GM23338 (cell line): Measurements from ENCODE around the gene MTRFR. TPM values are rescaled to one million over a fixed set of nuclear protein-coding genes. Genes with fewer than 3 reads are reported as not detected.
A peak's percentile ranks its signal among the peaks of the same experiment; 100 is the strongest.

Source experiments
- ATAC-seq: fragments of 200-7000 bp; cut with Tn5 transposase; 3 replicates; pipeline ENCODE4 v1.9.1; 2020
- DNase-seq: peaks from one replicate; pipeline ENCODE4 v3.0.0-alpha.2; 2015; ENCODE audit warnings: low spot score
- H2AFZ ChIP-seq: fragments of 200-600 bp; sonication (generic); 2 replicates; pipeline ENCODE4 v1.8.0; 2016; ENCODE audit warnings: antibody characterized with exemption, mild to moderate bottlenecking, moderate library complexity
- H3F3A ChIP-seq: fragments of 200-600 bp; sonication (generic); replicated peaks from 2 replicates; pipeline ENCODE4 v1.8.0; 2017; ENCODE audit warnings: antibody characterized with exemption, mixed run types, low read depth
- H3K27ac ChIP-seq: fragments of 200-600 bp; sonication (generic); 2 replicates; pipeline ENCODE4 v1.6.1; 2016; ENCODE audit warnings: low read depth
- H3K27me3 ChIP-seq: fragments of 200-600 bp; sonication (generic); 2 replicates; pipeline ENCODE4 v1.8.0; 2016; ENCODE audit warnings: mild to moderate bottlenecking, mixed run types, moderate library complexity; ENCODE audit not compliant: insufficient read depth
- H3K36me3 ChIP-seq: fragments of 200-600 bp; sonication (generic); 2 replicates; pipeline ENCODE4 v1.8.0; 2016; ENCODE audit warnings: mild to moderate bottlenecking; ENCODE audit not compliant: insufficient read depth
- H3K4me1 ChIP-seq: fragments of 200-600 bp; sonication (generic); 2 replicates; pipeline ENCODE4 v1.8.0; 2016; ENCODE audit warnings: mild to moderate bottlenecking, moderate library complexity; ENCODE audit not compliant: insufficient read depth
- H3K4me2 ChIP-seq: fragments of 200-600 bp; sonication (generic); 2 replicates; pipeline ENCODE4 v1.7.1; 2017; ENCODE audit warnings: mixed run types
- H3K4me3 ChIP-seq: fragments of 200-600 bp; sonication (generic); 2 replicates; pipeline ENCODE4 v1.6.1; 2016; ENCODE audit warnings: mixed run types
- H3K79me2 ChIP-seq: fragments of 200-600 bp; sonication (generic); replicated peaks from 2 replicates; pipeline ENCODE4 v1.8.0; 2017; ENCODE audit warnings: mild to moderate bottlenecking; ENCODE audit not compliant: insufficient read depth
- H3K9me2 ChIP-seq: fragments of 200-600 bp; sonication (generic); 2 replicates; pipeline ENCODE4 v1.8.0; 2017; ENCODE audit not compliant: insufficient read depth
- H4K20me1 ChIP-seq: fragments of 200-600 bp; sonication (generic); replicated peaks from 2 replicates; pipeline ENCODE4 v1.8.0; 2017; ENCODE audit warnings: mild to moderate bottlenecking; ENCODE audit not compliant: insufficient read depth
- H3K27ac Mint-ChIP-seq: 2 replicates; pipeline ENCODE4 v1.8.0; 2020; ENCODE audit warnings: inconsistent platforms, mild to moderate bottlenecking, moderate library complexity, mixed read lengths
- H3K27me3 Mint-ChIP-seq: 3 replicates; pipeline ENCODE4 v1.8.0; 2022; ENCODE audit warnings: low read depth, mild to moderate bottlenecking, moderate library complexity, mixed read lengths, inconsistent platforms; ENCODE audit not compliant: insufficient read depth, poor library complexity
- H3K36me3 Mint-ChIP-seq: 3 replicates; pipeline ENCODE4 v1.8.0; 2021; ENCODE audit warnings: low read depth, mild to moderate bottlenecking, inconsistent platforms, moderate library complexity, mixed read lengths
- H3K4me1 Mint-ChIP-seq: 3 replicates; pipeline ENCODE4 v1.8.0; 2020; ENCODE audit warnings: mild to moderate bottlenecking, inconsistent platforms, mixed read lengths
- H3K4me3 Mint-ChIP-seq: 3 replicates; pipeline ENCODE4 v1.8.0; 2021; ENCODE audit warnings: moderate library complexity, mild to moderate bottlenecking, inconsistent platforms, mixed read lengths
- H3K9me3 Mint-ChIP-seq: 3 replicates; pipeline ENCODE4 v1.8.0; 2020; ENCODE audit warnings: moderate library complexity, mild to moderate bottlenecking, inconsistent platforms, mixed read lengths
- CREB1 ChIP-seq: fragments of 250-450 bp; sonication (Bioruptor Pico); IDR thresholded peaks from 2 replicates; pipeline ENCODE4 v1.5.0; 2020; ENCODE audit warnings: low read depth, mild to moderate bottlenecking, moderate library complexity
- ETS1 ChIP-seq: IDR thresholded peaks from 2 replicates; pipeline ENCODE4 v1.6.1; 2016; ENCODE audit warnings: antibody characterized with exemption
- EZH2 ChIP-seq: fragments of 200-600 bp; sonication (generic); IDR thresholded peaks from one replicate; pipeline ENCODE4 v1.8.0; 2017; ENCODE audit warnings: antibody characterized with exemption, mild to moderate bottlenecking, low read depth; ENCODE audit not compliant: unreplicated experiment
- EZH2phosphoT487 ChIP-seq: fragments of 200-600 bp; sonication (generic); IDR thresholded peaks from one replicate; pipeline ENCODE4 v1.8.1; 2018; ENCODE audit warnings: antibody characterized with exemption; ENCODE audit not compliant: unreplicated experiment
- JUNB ChIP-seq: IDR thresholded peaks from one replicate; pipeline ENCODE4 v1.6.1; 2016; ENCODE audit warnings: antibody characterized with exemption; ENCODE audit not compliant: unreplicated experiment
- NANOG ChIP-seq: IDR thresholded peaks from 2 replicates; pipeline ENCODE4 v1.6.1; 2016; ENCODE audit warnings: antibody characterized with exemption, borderline replicate concordance
- POLR2AphosphoS5 ChIP-seq: IDR thresholded peaks from 2 replicates; pipeline ENCODE4 v1.6.1; 2016; ENCODE audit warnings: antibody characterized with exemption, low read depth
- STAT1 ChIP-seq: IDR thresholded peaks from one replicate; pipeline ENCODE4 v1.6.1; 2016; ENCODE audit warnings: antibody characterized with exemption; ENCODE audit not compliant: unreplicated experiment
- ZNF114 ChIP-seq: fragments of 250-450 bp; sonication (Bioruptor Pico); IDR thresholded peaks from 2 replicates; pipeline ENCODE4 v1.5.0; 2020; ENCODE audit warnings: mild to moderate bottlenecking, moderate library complexity
- ZNF331 ChIP-seq: fragments of 250-450 bp; sonication (Bioruptor Pico); IDR thresholded peaks from 2 replicates; pipeline ENCODE4 v1.5.0; 2020; ENCODE audit warnings: low read depth, mild to moderate bottlenecking, moderate library complexity
- polyA plus RNA-seq: library from polyadenylated mRNA; unstranded; fragments of >200 nt; fragmentation: Nextera tagmentation; extraction: Ambion mirVana; gene quantifications from 2 replicates; pipeline ENCODE4 v1.2.1, GENCODE V29; 2016
- total RNA-seq: library from RNA; depleted of rRNA; stranded (reverse); fragments of >200 nt; shearing (Covaris generic); gene quantifications from 2 replicates; pipeline ENCODE4 v1.2.3, GENCODE V29; 2014
- TF ChIP-seq, protein P1 (sequence below): fragments of 250-450 bp; sonication (Bioruptor Pico); IDR thresholded peaks from 2 replicates; pipeline ENCODE4 v1.5.0; 2020; ENCODE audit warnings: mild to moderate bottlenecking, moderate library complexity

Gene MTRFR
- total and polyA plus RNA-seq, 2 experiments from 2014 or later = 14.8 to 38.4 TPM

- Histone ChIP-seq H3K4me1 (no peaks in the 10 kb centered on the region; the same call in 1 of the 2 replicates), H3K36me3 (0 out of 2 replicates have a peak, but pooled peaks cover 7% of the 10 kb centered on the region), H3K27me3 (no peaks in the 10 kb centered on the region), H4K20me1 (peaks cover 3% of the 10 kb centered on the region), H2AFZ (no peak overlapping the region), H3F3A (no peaks in the 10 kb centered on the region), H3K27ac (0 out of 2 replicates have a peak overlapping the region, but pooled peaks have one; percentile 14), H3K4me3 (no peak overlapping the region), H3K4me2 (no peak overlapping the region), H3K79me2 (peaks cover 49% of the 10 kb centered on the region), H3K9me2 (0 out of 2 replicates have a peak, but pooled peaks cover 3% of the 10 kb centered on the region)
- Mint-ChIP-seq H3K4me1 (no peaks in the 10 kb centered on the region), H3K9me3 (peaks cover 29% of the 10 kb centered on the region; the same call in 2 of the 3 replicates), H3K4me3 (no peak overlapping the region), H3K27ac (no peak overlapping the region), H3K36me3 (peaks cover 54% of the 10 kb centered on the region), H3K27me3 (no peaks in the 10 kb centered on the region)
- DNase-seq = no peak
- ATAC-seq = no peak
- no peak for TF ChIP-seq EZH2
- no peak for TF ChIP-seq CREB1 (CRISPR knock-in tag)
- no peak for TF ChIP-seq NANOG
- TF ChIP-seq ZNF114 (CRISPR knock-in tag) = no peak
- no peak for TF ChIP-seq EZH2phosphoT487
- no peak for TF ChIP-seq ZNF331 (CRISPR knock-in tag)
- no peak for TF ChIP-seq STAT1
- TF ChIP-seq ETS1 = no peak
These were observed 10.5 kb downstream of the MTRFR start for GRCh38 chr12:123243671-123244262.

- H3K36me3 ChIP-seq = 0 out of 2 replicates have a peak, but pooled peaks cover 7% of the 10 kb centered on the region
- ATAC-seq (no peak), DNase-seq (no peak)
- no peak overlapping the region for H3K4me3 ChIP-seq
- H3K4me3 Mint-ChIP-seq = no peak overlapping the region
- no peaks in the 10 kb centered on the region for H3K27me3 Mint-ChIP-seq
- H3K4me1 ChIP-seq = peaks cover 3% of the 10 kb centered on the region; the same call in 1 of the 2 replicates
- no peaks in the 10 kb centered on the region; the same call in 1 of the 2 replicates for H4K20me1 ChIP-seq
- H3F3A ChIP-seq = 0 out of 2 replicates have a peak, but pooled peaks cover 4% of the 10 kb centered on the region
- peaks cover 53% of the 10 kb centered on the region for H3K79me2 ChIP-seq
- no peak overlapping the region for H3K27ac Mint-ChIP-seq
- H2AFZ ChIP-seq = no peak overlapping the region
- H3K9me3 Mint-ChIP-seq = peaks cover 43% of the 10 kb centered on the region
- H3K27me3 ChIP-seq = no peaks in the 10 kb centered on the region
- H3K4me2 ChIP-seq = no peak overlapping the region
- no peak overlapping the region for H3K27ac ChIP-seq
- peaks cover 6% of the 10 kb centered on the region for H3K4me1 Mint-ChIP-seq
- H3K9me2 ChIP-seq = 0 out of 2 replicates have a peak, but pooled peaks cover 3% of the 10 kb centered on the region
- peaks cover 68% of the 10 kb centered on the region for H3K36me3 Mint-ChIP-seq
- TF ChIP-seq EZH2phosphoT487 (no peak), POLR2AphosphoS5 (no peak), JUNB (no peak), STAT1 (no peak), ZNF114 (CRISPR knock-in tag) (no peak), ETS1 (no peak)
- TF ChIP-seq, protein P1, sequence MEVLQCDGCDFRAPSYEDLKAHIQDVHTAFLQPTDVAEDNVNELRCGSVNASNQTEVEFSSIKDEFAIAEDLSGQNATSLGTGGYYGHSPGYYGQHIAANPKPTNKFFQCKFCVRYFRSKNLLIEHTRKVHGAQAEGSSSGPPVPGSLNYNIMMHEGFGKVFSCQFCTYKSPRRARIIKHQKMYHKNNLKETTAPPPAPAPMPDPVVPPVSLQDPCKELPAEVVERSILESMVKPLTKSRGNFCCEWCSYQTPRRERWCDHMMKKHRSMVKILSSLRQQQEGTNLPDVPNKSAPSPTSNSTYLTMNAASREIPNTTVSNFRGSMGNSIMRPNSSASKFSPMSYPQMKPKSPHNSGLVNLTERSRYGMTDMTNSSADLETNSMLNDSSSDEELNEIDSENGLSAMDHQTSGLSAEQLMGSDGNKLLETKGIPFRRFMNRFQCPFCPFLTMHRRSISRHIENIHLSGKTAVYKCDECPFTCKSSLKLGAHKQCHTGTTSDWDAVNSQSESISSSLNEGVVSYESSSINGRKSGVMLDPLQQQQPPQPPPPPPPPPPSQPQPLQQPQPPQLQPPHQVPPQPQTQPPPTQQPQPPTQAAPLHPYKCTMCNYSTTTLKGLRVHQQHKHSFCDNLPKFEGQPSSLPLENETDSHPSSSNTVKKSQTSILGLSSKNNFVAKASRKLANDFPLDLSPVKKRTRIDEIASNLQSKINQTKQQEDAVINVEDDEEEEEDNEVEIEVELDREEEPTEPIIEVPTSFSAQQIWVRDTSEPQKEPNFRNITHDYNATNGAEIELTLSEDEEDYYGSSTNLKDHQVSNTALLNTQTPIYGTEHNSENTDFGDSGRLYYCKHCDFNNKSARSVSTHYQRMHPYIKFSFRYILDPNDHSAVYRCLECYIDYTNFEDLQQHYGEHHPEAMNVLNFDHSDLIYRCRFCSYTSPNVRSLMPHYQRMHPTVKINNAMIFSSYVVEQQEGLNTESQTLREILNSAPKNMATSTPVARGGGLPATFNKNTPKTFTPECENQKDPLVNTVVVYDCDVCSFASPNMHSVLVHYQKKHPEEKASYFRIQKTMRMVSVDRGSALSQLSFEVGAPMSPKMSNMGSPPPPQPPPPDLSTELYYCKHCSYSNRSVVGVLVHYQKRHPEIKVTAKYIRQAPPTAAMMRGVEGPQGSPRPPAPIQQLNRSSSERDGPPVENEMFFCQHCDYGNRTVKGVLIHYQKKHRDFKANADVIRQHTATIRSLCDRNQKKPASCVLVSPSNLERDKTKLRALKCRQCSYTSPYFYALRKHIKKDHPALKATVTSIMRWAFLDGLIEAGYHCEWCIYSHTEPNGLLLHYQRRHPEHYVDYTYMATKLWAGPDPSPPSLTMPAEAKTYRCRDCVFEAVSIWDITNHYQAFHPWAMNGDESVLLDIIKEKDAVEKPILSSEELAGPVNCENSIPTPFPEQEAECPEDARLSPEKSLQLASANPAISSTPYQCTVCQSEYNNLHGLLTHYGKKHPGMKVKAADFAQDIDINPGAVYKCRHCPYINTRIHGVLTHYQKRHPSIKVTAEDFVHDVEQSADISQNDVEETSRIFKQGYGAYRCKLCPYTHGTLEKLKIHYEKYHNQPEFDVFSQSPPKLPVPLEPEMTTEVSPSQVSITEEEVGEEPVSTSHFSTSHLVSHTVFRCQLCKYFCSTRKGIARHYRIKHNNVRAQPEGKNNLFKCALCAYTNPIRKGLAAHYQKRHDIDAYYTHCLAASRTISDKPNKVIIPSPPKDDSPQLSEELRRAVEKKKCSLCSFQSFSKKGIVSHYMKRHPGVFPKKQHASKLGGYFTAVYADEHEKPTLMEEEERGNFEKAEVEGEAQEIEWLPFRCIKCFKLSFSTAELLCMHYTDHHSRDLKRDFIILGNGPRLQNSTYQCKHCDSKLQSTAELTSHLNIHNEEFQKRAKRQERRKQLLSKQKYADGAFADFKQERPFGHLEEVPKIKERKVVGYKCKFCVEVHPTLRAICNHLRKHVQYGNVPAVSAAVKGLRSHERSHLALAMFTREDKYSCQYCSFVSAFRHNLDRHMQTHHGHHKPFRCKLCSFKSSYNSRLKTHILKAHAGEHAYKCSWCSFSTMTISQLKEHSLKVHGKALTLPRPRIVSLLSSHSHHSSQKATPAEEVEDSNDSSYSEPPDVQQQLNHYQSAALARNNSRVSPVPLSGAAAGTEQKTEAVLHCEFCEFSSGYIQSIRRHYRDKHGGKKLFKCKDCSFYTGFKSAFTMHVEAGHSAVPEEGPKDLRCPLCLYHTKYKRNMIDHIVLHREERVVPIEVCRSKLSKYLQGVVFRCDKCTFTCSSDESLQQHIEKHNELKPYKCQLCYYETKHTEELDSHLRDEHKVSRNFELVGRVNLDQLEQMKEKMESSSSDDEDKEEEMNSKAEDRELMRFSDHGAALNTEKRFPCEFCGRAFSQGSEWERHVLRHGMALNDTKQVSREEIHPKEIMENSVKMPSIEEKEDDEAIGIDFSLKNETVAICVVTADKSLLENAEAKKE (CRISPR knock-in tag) = no peak
These were observed 12.4 kb downstream of the MTRFR start for GRCh38 chr12:123245678-123246077.
